Measurements from ENCODE around the gene PLCH2. TPM values are rescaled to one million over a fixed set of nuclear protein-coding genes. Genes with fewer than 3 reads are reported as not detected.

The PLCH2 gene
- total and polyA plus RNA-seq, 2 donors (not counting 3 experiments of a cell fraction or from before 2014, with no cell fraction given), result 0.19 to 0.31 TPM

GRCh38 chr1:2465371-2466269 lies 10.5 kb upstream of the PLCH2 start:
- no peaks in the 10 kb centered on the region for H3K9me1 ChIP-seq (replicated peaks; ENCODE audit: control insufficient read depth, extremely low read depth, insufficient read depth, low read length)
- intact Hi-C loops (cut with micrococcal nuclease), result no loop called here
- DNase-seq (ENCODE audit: low read depth, low spot score) (no peak), FAIRE-seq (no peak)
- H3K27me3 ChIP-seq (ENCODE audit: control insufficient read depth in 2 of 2, insufficient read depth in 2 of 2, low read length in 2 of 2), result no peaks in the 10 kb centered on the region
- no peaks in the 10 kb centered on the region for H3K4me1 ChIP-seq (ENCODE audit: control insufficient read depth, extremely low read depth, insufficient read depth, low read length)
- dilution Hi-C loops (cut with MboI; ENCODE audit: extremely low pct_ligation_motif_present, low sequenced_read_pairs), result no loop called here
- ChIA-PET POLR2A (no interaction called here), CTCF (no interaction called here)
- no peak overlapping the region for H2AFZ ChIP-seq (ENCODE audit: low read depth, low read length)
- no peak overlapping the region for H3K9ac ChIP-seq (replicated peaks; ENCODE audit: extremely low read depth, insufficient read depth, low read length)
- TF ChIP-seq POLR2A (IDR thresholded peaks at IDR 0.05; ENCODE audit: low read depth, low read length) (no peak), GATA2 (IDR thresholded peaks at IDR 0.05; ENCODE audit: insufficient read depth, insufficient read length, low read depth, low read length) (no peak), EZH2 (IDR thresholded peaks at IDR 0.05; ENCODE audit: borderline replicate concordance, low read depth, low read length, severe bottlenecking) (no peak), MAX (IDR thresholded peaks at IDR 0.05; ENCODE audit: insufficient read depth, insufficient read length) (no peak), CTCF (IDR thresholded peaks at IDR 0.05; ENCODE audit: extremely low read depth in 1 of 2, insufficient read depth in 1 of 2, low read depth in 1 of 2, low read length in 2 of 2) (no peak), POLR2AphosphoS5 (IDR thresholded peaks at IDR 0.05; ENCODE audit: insufficient read depth, low read depth, low read length) (no peak), FOS (IDR thresholded peaks at IDR 0.05; ENCODE audit: borderline replicate concordance, insufficient read depth, low read length) (no peak)
- no peak overlapping the region for H3K4me2 ChIP-seq (ENCODE audit: insufficient read depth, low read length)
- no peak overlapping the region for H3K4me3 ChIP-seq (replicated peaks in 1 of 3; ENCODE audit: insufficient read depth in 1 of 3, low read depth in 1 of 3, low read length in 3 of 3)
- H3K36me3 ChIP-seq (ENCODE audit: control insufficient read depth in 2 of 2, extremely low read depth in 1 of 2, insufficient read depth in 2 of 2, low read length in 2 of 2), result no peaks in the 10 kb centered on the region
- H3K9me3 ChIP-seq (replicated peaks; ENCODE audit: control insufficient read depth, insufficient read depth, low read length), result no peaks in the 10 kb centered on the region
- no TSS peak for BruUV-seq (replicated peaks)
- H3K79me2 ChIP-seq (ENCODE audit: control insufficient read depth, insufficient read depth, low read length), result no peaks in the 10 kb centered on the region
- H4K20me1 ChIP-seq (replicated peaks; ENCODE audit: control insufficient read depth, extremely low read depth, insufficient read depth, low read length), result no peaks in the 10 kb centered on the region
- H3K27ac ChIP-seq (ENCODE audit: insufficient read depth, low read depth, low read length), result no peak overlapping the region

Measured in endothelial cell of umbilical vein (primary cell).